Measurements from ENCODE around the gene EPHA3.

GRCh38 chr3:89419647-89420241, 312.3 kb downstream of the EPHA3 start:
- TF ChIP-seq, protein P1, sequence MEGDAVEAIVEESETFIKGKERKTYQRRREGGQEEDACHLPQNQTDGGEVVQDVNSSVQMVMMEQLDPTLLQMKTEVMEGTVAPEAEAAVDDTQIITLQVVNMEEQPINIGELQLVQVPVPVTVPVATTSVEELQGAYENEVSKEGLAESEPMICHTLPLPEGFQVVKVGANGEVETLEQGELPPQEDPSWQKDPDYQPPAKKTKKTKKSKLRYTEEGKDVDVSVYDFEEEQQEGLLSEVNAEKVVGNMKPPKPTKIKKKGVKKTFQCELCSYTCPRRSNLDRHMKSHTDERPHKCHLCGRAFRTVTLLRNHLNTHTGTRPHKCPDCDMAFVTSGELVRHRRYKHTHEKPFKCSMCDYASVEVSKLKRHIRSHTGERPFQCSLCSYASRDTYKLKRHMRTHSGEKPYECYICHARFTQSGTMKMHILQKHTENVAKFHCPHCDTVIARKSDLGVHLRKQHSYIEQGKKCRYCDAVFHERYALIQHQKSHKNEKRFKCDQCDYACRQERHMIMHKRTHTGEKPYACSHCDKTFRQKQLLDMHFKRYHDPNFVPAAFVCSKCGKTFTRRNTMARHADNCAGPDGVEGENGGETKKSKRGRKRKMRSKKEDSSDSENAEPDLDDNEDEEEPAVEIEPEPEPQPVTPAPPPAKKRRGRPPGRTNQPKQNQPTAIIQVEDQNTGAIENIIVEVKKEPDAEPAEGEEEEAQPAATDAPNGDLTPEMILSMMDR (IDR thresholded peaks at IDR 0.05): no peak
- no peak for TF ChIP-seq POLR2A (IDR thresholded peaks at IDR 0.05)
